H1 (cell line): ENCODE data around the gene TMEM117. TPM values are rescaled to one million over a fixed set of nuclear protein-coding genes. Genes with fewer than 3 reads are reported as not detected.

ENCODE experiments used
- CTCF ChIA-PET: fragments of 300-600 bp; sonication (Branson Sonifier 250); formaldehyde crosslinking; loops from one replicate; lab custom pipeline; 2021; ENCODE audit not compliant: partially characterized antibody; lab: Charles Lee
- POLR2A ChIA-PET: fragments of 300-600 bp; sonication (Branson Sonifier 250); formaldehyde crosslinking; loops from one replicate; lab custom pipeline; 2021; ENCODE audit warnings: inconsistent platforms; ENCODE audit not compliant: partially characterized antibody; lab: Charles Lee
- DNase-seq, 2 experiments: peaks; one replicate each; pipeline versions ENCODE4 v3.0.0 to v3.0.0-alpha.2; 2010 to 2022; ENCODE audit warnings: low spot score in 2 of 2, low read depth in 1 of 2, mixed read lengths in 1 of 2
- FAIRE-seq: peaks from 2 replicates; lab custom pipeline; 2011; peaks lifted over from hg19 to GRCh38; lab: Jason Lieb, UNC
- H2AFZ ChIP-seq: 2 replicates; pipeline ENCODE4 v1.8.1; 2012; ENCODE audit warnings: low read length, inconsistent platforms
- H2AK5ac ChIP-seq: 2 replicates; pipeline ENCODE4 v1.6.1; 2013; ENCODE audit warnings: low read depth, low read length
- H2BK120ac ChIP-seq: replicated peaks from 2 replicates; pipeline ENCODE3; 2013; ENCODE audit warnings: low read depth, low read length, inconsistent platforms
- H2BK12ac ChIP-seq: 2 replicates; pipeline ENCODE4 v1.6.1; 2013; ENCODE audit warnings: low read depth, low read length
- H2BK15ac ChIP-seq: 2 replicates; pipeline ENCODE4 v1.6.1; 2013; ENCODE audit warnings: low read length
- H2BK20ac ChIP-seq: 2 replicates; pipeline ENCODE4 v1.6.1; 2013; ENCODE audit warnings: low read length
- H2BK5ac ChIP-seq: 2 replicates; pipeline ENCODE4 v1.6.1; 2013; ENCODE audit warnings: low read depth, low read length
- H3K14ac ChIP-seq: 2 replicates; pipeline ENCODE4 v1.6.1; 2013; ENCODE audit warnings: inconsistent platforms; ENCODE audit not compliant: insufficient read length
- H3K18ac ChIP-seq: 2 replicates; pipeline ENCODE4 v1.6.1; 2013; ENCODE audit warnings: low read length; ENCODE audit errors: extremely low read depth
- H3K23ac ChIP-seq: 2 replicates; pipeline ENCODE4 v1.6.1; 2013; ENCODE audit warnings: inconsistent platforms; ENCODE audit not compliant: insufficient read length
- H3K23me2 ChIP-seq: 2 replicates; pipeline ENCODE4 v1.6.1; 2013; ENCODE audit warnings: low read depth, low read length
- H3K27ac ChIP-seq: 2 replicates; pipeline ENCODE4 v1.6.1; 2011; ENCODE audit warnings: low read depth, low read length, inconsistent platforms
- H3K27me3 ChIP-seq, 4 experiments: replicated peaks in 1 of 4; 1 replicate in 1 of 4; 2 replicates in 3 of 4; pipeline versions ENCODE4 v1.6.1 to v1.8.1; 2011 to 2013; ENCODE audit warnings: low read length in 3 of 4, mild to moderate bottlenecking in 3 of 4, inconsistent platforms in 2 of 4, mixed read lengths in 2 of 4, moderate library complexity in 1 of 4; ENCODE audit not compliant: control insufficient read depth in 3 of 4, insufficient read depth in 3 of 4; ENCODE audit errors: extremely low read depth in 1 of 4
- H3K36me3 ChIP-seq, 4 experiments: 2 replicates each; pipeline versions ENCODE4 v1.6.1 to v1.8.1; 2011 to 2013; ENCODE audit warnings: mild to moderate bottlenecking in 4 of 4, low read length in 3 of 4, moderate library complexity in 2 of 4, control low read depth in 1 of 4, inconsistent platforms in 1 of 4; ENCODE audit not compliant: insufficient read depth in 4 of 4, control insufficient read depth in 2 of 4
- H3K4ac ChIP-seq: replicated peaks from 2 replicates; pipeline ENCODE3; 2013; ENCODE audit warnings: low read length, low read depth, mixed read lengths, inconsistent platforms; ENCODE audit not compliant: insufficient read length
- H3K4me1 ChIP-seq, 4 experiments: replicated peaks in 1 of 4; 1 replicate in 1 of 4; 2 replicates in 3 of 4; pipeline versions ENCODE4 v1.6.1 to v1.8.1; 2011 to 2013; ENCODE audit warnings: low read length in 3 of 4, inconsistent platforms in 2 of 4, mixed read lengths in 1 of 4; ENCODE audit not compliant: insufficient read depth in 4 of 4, control insufficient read depth in 3 of 4
- H3K4me2 ChIP-seq, 2 experiments: 2 replicates each; pipeline versions ENCODE4 v1.6.1 to v1.8.1; 2011 to 2013; ENCODE audit warnings: low read depth in 2 of 2, low read length in 2 of 2, control low read depth in 1 of 2, inconsistent platforms in 1 of 2, mild to moderate bottlenecking in 1 of 2; ENCODE audit not compliant: insufficient read depth in 1 of 2
- H3K4me3 ChIP-seq, 4 experiments: fragments of 200-600, 300-600 bp in 1 of 4; sonication (generic), shearing (Covaris generic), sonication (Bioruptor Twin) in 1 of 4; 2 replicates each; pipeline versions ENCODE4 v1.5.1 to v1.8.1; 2011 to 2016; ENCODE audit warnings: low read length in 4 of 4, low read depth in 3 of 4, control low read depth in 2 of 4, inconsistent platforms in 2 of 4, mild to moderate bottlenecking in 2 of 4, mixed read lengths in 1 of 4, moderate library complexity in 1 of 4; ENCODE audit not compliant: insufficient read depth in 2 of 4; ENCODE audit errors: extremely low read depth in 1 of 4
- H3K56ac ChIP-seq: replicated peaks from 2 replicates; pipeline ENCODE3; 2013; ENCODE audit warnings: low read depth, mild to moderate bottlenecking, mixed read lengths, low read length, inconsistent platforms; ENCODE audit not compliant: insufficient read length
- H3K79me1 ChIP-seq: 2 replicates; pipeline ENCODE4 v1.6.1; 2013; ENCODE audit warnings: low read depth, low read length, control low read depth
- H3K79me2 ChIP-seq, 2 experiments: 2 replicates each; pipeline versions ENCODE4 v1.6.1 to v1.8.1; 2012 to 2013; ENCODE audit warnings: low read length in 2 of 2, mild to moderate bottlenecking in 2 of 2, inconsistent platforms in 1 of 2; ENCODE audit not compliant: insufficient read depth in 2 of 2, control insufficient read depth in 1 of 2
- H3K9ac ChIP-seq, 4 experiments: replicated peaks in 1 of 4; 1 replicate in 1 of 4; 2 replicates in 3 of 4; pipeline versions ENCODE4 v1.6.1 to v1.8.1; 2011 to 2013; ENCODE audit warnings: low read depth in 3 of 4, low read length in 3 of 4, control low read depth in 2 of 4, mild to moderate bottlenecking in 2 of 4, moderate library complexity in 2 of 4, inconsistent platforms in 1 of 4; ENCODE audit errors: extremely low read depth in 1 of 4
- H3K9me3 ChIP-seq, 2 experiments: 2 replicates each; pipeline versions ENCODE4 v1.6.1 to v1.8.1; 2012 to 2013; ENCODE audit warnings: mild to moderate bottlenecking in 2 of 2, moderate library complexity in 2 of 2, control low read depth in 1 of 2, inconsistent platforms in 1 of 2, low read depth in 1 of 2, low read length in 1 of 2, mixed read lengths in 1 of 2; ENCODE audit not compliant: insufficient read depth in 2 of 2
- H4K20me1 ChIP-seq, 2 experiments: replicated peaks in 1 of 2; 2 replicates each; pipeline versions ENCODE3 to v1.8.1; 2011 to 2013; ENCODE audit warnings: inconsistent platforms in 2 of 2, low read length in 2 of 2, mild to moderate bottlenecking in 1 of 2; ENCODE audit not compliant: insufficient read depth in 2 of 2, control insufficient read depth in 1 of 2
- H4K5ac ChIP-seq: 2 replicates; pipeline ENCODE4 v1.6.1; 2013; ENCODE audit warnings: low read length, low read depth, mixed read lengths, inconsistent platforms; ENCODE audit not compliant: insufficient read length
- H4K8ac ChIP-seq: 2 replicates; pipeline ENCODE4 v1.8.0; 2013; ENCODE audit warnings: mild to moderate bottlenecking, moderate library complexity, low read length, inconsistent platforms; ENCODE audit not compliant: insufficient read depth; ENCODE audit errors: extremely low read depth
- H4K91ac ChIP-seq: replicated peaks from 2 replicates; pipeline ENCODE3; 2013; ENCODE audit warnings: low read length, mixed read lengths, inconsistent platforms; ENCODE audit not compliant: insufficient read length
- EP300 ChIP-seq, 2 experiments: IDR thresholded peaks; 1 replicate in 1 of 2; 2 replicates in 1 of 2; pipeline ENCODE4 v1.6.1; 2011 to 2012; ENCODE audit warnings: low read depth in 2 of 2, low read length in 2 of 2, mild to moderate bottlenecking in 2 of 2, borderline replicate concordance in 1 of 2, inconsistent platforms in 1 of 2, moderate library complexity in 1 of 2
- RBBP5 ChIP-seq: IDR thresholded peaks from 2 replicates; pipeline ENCODE4 v1.7.1; 2012; ENCODE audit warnings: low read depth, mild to moderate bottlenecking, inconsistent platforms, low read length, moderate library complexity, borderline replicate concordance
- WGBS, 2 experiments: shearing (Covaris generic) in 1 of 2; methylation state at CpG; one replicate each; pipeline versions ENCODE4 v1.1.6 to v1.1.7; 2013 to 2015; ENCODE audit warnings: low lambda C conversion rate in 2 of 2, mixed read lengths in 2 of 2, inconsistent platforms in 1 of 2, low coverage in 1 of 2, missing lambda C conversion rate in 1 of 2; ENCODE audit not compliant: insufficient replicate concordance in 2 of 2, insufficient coverage in 1 of 2, insufficient read length in 1 of 2; ENCODE audit errors: extremely low coverage in 1 of 2, missing lambda C conversion rate in 1 of 2; 5-methylcytosine and 5-hydroxymethylcytosine counted together
- polyA plus RNA-seq, 7 experiments: library from polyadenylated mRNA; depleted of rRNA in 3 of 7; stranded (reverse) in 5 of 7; unstranded in 2 of 7; fragments of >200 nt in 5 of 7; fragments of 200-250 nt in 2 of 7; gene quantifications; 1 replicate in 5 of 7; 2 replicates in 1 of 7; 4 replicates in 1 of 7; pipeline versions ENCODE4 v1.2.1 to v1.2.3, GENCODE V29; 2011 to 2013; ENCODE audit warnings: missing spikeins in 2 of 7, mixed read lengths in 2 of 7
- total RNA-seq: library from RNA; stranded (reverse); fragmentation: NEBNext Ultra II Directional; extraction: Animal tissue kit (Norgen Biotek cat#: 25700); gene quantifications from 2 replicates; pipeline ENCODE4 v1.2.1, GENCODE V29; 2021

The TMEM117 gene
- total and polyA plus RNA-seq, 2 of the 8 experiments (the other 6 are each of a cell fraction or from before 2014, with no cell fraction given): 0.80 to 1.4 TPM

GRCh38 chr12:44295958-44296623 lies 460.2 kb downstream of the TMEM117 start:
- 86% methylated on average over 4 of the region's 4 CpGs; no CpG with 5 or more reads in 1 of the 2 experiments for WGBS, 2 experiments
- Histone ChIP-seq H3K18ac (no peak overlapping the region), H2AFZ (no peak overlapping the region), H2BK20ac (no peak overlapping the region), H4K8ac (no peak overlapping the region), H2AK5ac (no peak overlapping the region), H3K23me2 (no peaks in the 10 kb centered on the region), H3K9ac (no peak overlapping the region), H3K9me3 (no peaks in the 10 kb centered on the region), H2BK12ac (no peak overlapping the region), H3K27ac (no peak overlapping the region), H2BK120ac (no peak overlapping the region), H3K36me3 (no peaks in the 10 kb centered on the region), H4K5ac (no peak overlapping the region), H2BK5ac (no peak overlapping the region), H3K4me3 (no peak overlapping the region), H3K4me2 (no peak overlapping the region), H3K4me1 (peaks cover 0 to 3% (median 1%) of the 10 kb centered on the region in 4 experiments; a peak in 2 of 7 replicates), H3K14ac (no peak overlapping the region), H3K79me2 (no peaks in the 10 kb centered on the region), H4K91ac (no peak overlapping the region), H3K79me1 (no peaks in the 10 kb centered on the region), H3K4ac (no peak overlapping the region)
- FAIRE-seq (no peak), DNase-seq (no peak)
- CTCF ChIA-PET: no interaction called here
- POLR2A ChIA-PET: no interaction called here
- TF ChIP-seq EP300 (IDR thresholded peaks at IDR 0.05; ENCODE audit: borderline replicate concordance in 1 of 2, low read depth in 2 of 2, low read length in 2 of 2) (no peak), RBBP5 (no peak)
- TF ChIP-seq, all 59 proteins: peak for 0
- Histone ChIP-seq H3K56ac (no peak overlapping the region), H3K23ac (no peak overlapping the region), H2BK15ac (no peak overlapping the region), H3K27me3 (no peaks in the 10 kb centered on the region), H4K20me1 (no peaks in the 10 kb centered on the region)
